IPS-18a (cell line): ENCODE measurements around the gene DUS1L.

Experiments used
- H3K27ac ChIP-seq: one replicate; pipeline ENCODE4 v1.5.1; 2013; ENCODE audit warnings: low read length
- H3K27me3 ChIP-seq: one replicate; pipeline ENCODE4 v1.6.1; 2013; ENCODE audit warnings: mild to moderate bottlenecking, low read length; ENCODE audit not compliant: control insufficient read depth, insufficient read depth
- H3K36me3 ChIP-seq: one replicate; pipeline ENCODE4 v1.6.1; 2013; ENCODE audit warnings: low read depth, low read length; ENCODE audit not compliant: control insufficient read depth
- H3K4me1 ChIP-seq: one replicate; pipeline ENCODE4 v1.6.1; 2013; ENCODE audit warnings: low read depth, low read length; ENCODE audit not compliant: control insufficient read depth
- H3K4me3 ChIP-seq: one replicate; pipeline ENCODE4 v1.5.1; 2013; ENCODE audit warnings: low read length
- H3K9ac ChIP-seq: one replicate; pipeline ENCODE4 v1.6.1; 2013; ENCODE audit warnings: mild to moderate bottlenecking, low read length, moderate library complexity
- H3K9me3 ChIP-seq: one replicate; pipeline ENCODE4 v1.6.1; 2013; ENCODE audit warnings: low read depth, low read length; ENCODE audit not compliant: control insufficient read depth

DUS1L gene

GRCh38 chr17:82021107-82021899, 44.3 kb downstream of the DUS1L start:
- peaks cover 5% of the 10 kb centered on the region for H3K4me1 ChIP-seq
- no peaks in the 10 kb centered on the region for H3K9me3 ChIP-seq
- H3K9ac ChIP-seq, result peak overlapping the region; percentile 84
- no peaks in the 10 kb centered on the region for H3K27me3 ChIP-seq
- peaks cover 6% of the 10 kb centered on the region for H3K36me3 ChIP-seq
- peak overlapping the region; percentile 90 for H3K4me3 ChIP-seq
- H3K27ac ChIP-seq, result no peak overlapping the region

DNA sequence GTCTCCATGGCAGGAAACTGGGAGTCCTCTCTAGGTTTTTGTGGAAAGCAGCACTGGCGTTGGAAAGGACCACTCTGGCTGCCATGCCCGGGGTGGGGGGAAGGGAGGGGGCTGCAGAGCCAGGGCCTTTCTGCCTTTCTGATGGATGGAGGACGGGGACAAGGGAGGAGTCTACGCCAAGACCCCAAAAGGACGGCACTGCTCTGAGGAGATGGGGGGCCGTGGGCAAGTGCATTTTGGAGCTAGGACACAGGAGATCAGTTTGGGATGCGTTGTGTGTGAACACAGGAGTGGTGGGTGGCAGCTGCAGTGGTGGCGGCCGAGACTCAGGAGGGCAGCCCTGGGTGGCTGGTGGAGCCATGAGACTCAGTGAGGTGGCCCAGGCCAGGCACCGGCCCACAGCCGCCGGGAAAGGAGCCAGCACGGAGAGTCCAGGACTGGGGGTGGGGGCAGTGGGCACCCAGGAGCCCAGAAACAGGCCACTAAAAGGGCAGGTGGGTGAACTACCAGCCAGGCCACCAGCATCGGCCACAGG, 45.0 kb downstream of the DUS1L start:
- Histone ChIP-seq H3K4me3 (no peak overlapping the region), H3K27me3 (no peaks in the 10 kb centered on the region), H3K27ac (no peak overlapping the region), H3K36me3 (peaks cover 6% of the 10 kb centered on the region), H3K9ac (no peak overlapping the region), H3K9me3 (no peaks in the 10 kb centered on the region), H3K4me1 (peaks cover 5% of the 10 kb centered on the region)

DNA sequence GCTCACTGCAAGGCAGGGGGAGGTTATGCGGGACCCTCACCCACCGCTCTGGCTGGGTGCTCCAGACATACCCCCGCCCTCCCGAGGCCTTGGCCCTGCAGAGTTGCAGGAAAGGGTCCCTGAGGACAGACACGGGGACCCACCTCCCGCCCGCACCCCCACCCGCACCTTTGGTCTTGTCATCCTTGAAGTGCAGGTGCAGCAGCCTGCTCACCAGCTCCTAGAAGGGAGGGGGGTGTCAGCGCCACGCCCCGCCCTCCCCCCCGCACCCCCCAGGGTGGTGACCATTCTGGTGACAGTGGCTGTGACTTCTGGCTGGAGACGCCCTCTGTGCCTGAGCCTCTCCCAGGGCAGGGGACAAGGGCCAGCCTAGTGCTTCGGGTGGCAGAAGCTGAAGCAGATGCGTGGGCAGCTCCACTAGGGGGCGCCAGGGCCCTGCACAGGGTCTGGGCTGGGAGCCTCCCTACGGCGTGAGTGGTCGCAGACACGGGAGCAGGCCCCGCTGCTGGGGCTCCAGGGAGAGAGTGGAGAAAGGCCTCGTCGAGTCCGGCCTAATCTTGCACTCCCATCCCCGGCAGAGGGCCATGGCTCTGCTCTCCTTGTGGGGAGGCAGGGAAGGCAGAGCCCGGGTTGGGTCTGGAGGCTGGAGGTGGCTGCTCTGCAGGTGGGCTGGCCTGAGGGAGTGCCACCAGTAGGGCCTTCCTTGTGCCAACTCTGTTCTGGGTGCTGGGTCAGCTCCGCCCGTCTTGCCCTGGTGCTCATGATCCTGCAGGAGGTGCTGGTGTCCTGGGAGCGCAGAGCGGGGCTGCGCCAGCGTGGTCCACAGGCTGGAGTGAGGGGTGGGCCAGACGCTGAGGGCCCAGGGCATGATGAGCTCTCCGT, 45.7 kb downstream of the DUS1L start:
- no peaks in the 10 kb centered on the region for H3K9me3 ChIP-seq
- no peaks in the 10 kb centered on the region for H3K27me3 ChIP-seq
- H3K9ac ChIP-seq, result no peak overlapping the region
- peaks cover 6% of the 10 kb centered on the region for H3K36me3 ChIP-seq
- H3K27ac ChIP-seq, result no peak overlapping the region
- peaks cover 5% of the 10 kb centered on the region for H3K4me1 ChIP-seq
- no peak overlapping the region for H3K4me3 ChIP-seq

GRCh38 chr17:82018989-82019689, 46.5 kb downstream of the DUS1L start:
- no peak overlapping the region for H3K9ac ChIP-seq
- H3K4me1 ChIP-seq, result peaks cover 5% of the 10 kb centered on the region
- H3K27ac ChIP-seq, result no peak overlapping the region
- no peak overlapping the region for H3K4me3 ChIP-seq
- H3K27me3 ChIP-seq, result no peaks in the 10 kb centered on the region
- H3K36me3 ChIP-seq, result peaks cover 6% of the 10 kb centered on the region
- no peaks in the 10 kb centered on the region for H3K9me3 ChIP-seq

GRCh38 chr17:82018152-82018988, 47.2 kb downstream of the DUS1L start:
- Histone ChIP-seq H3K27ac (no peak overlapping the region), H3K9ac (no peak overlapping the region), H3K4me1 (peaks cover 5% of the 10 kb centered on the region), H3K27me3 (no peaks in the 10 kb centered on the region), H3K4me3 (no peak overlapping the region), H3K36me3 (peaks cover 6% of the 10 kb centered on the region), H3K9me3 (no peaks in the 10 kb centered on the region)

GRCh38 chr17:82017612-82018151, 47.9 kb downstream of the DUS1L start:
- Histone ChIP-seq H3K27me3 (no peaks in the 10 kb centered on the region), H3K9ac (no peak overlapping the region), H3K9me3 (no peaks in the 10 kb centered on the region), H3K36me3 (peaks cover 6% of the 10 kb centered on the region), H3K27ac (no peak overlapping the region), H3K4me3 (no peak overlapping the region), H3K4me1 (peaks cover 5% of the 10 kb centered on the region)

GRCh38 chr17:82016875-82017459, 48.6 kb downstream of the DUS1L start:
- no peak overlapping the region for H3K27ac ChIP-seq
- peaks cover 5% of the 10 kb centered on the region for H3K4me1 ChIP-seq
- H3K4me3 ChIP-seq, result no peak overlapping the region
- H3K9ac ChIP-seq, result no peak overlapping the region
- H3K9me3 ChIP-seq, result no peaks in the 10 kb centered on the region
- no peaks in the 10 kb centered on the region for H3K27me3 ChIP-seq
- peaks cover 6% of the 10 kb centered on the region for H3K36me3 ChIP-seq

GRCh38 chr17:82016061-82016874, 49.3 kb downstream of the DUS1L start:
- Histone ChIP-seq H3K9me3 (no peaks in the 10 kb centered on the region), H3K36me3 (peaks cover 6% of the 10 kb centered on the region), H3K27ac (no peak overlapping the region), H3K4me1 (no peaks in the 10 kb centered on the region), H3K4me3 (no peak overlapping the region), H3K9ac (no peak overlapping the region), H3K27me3 (no peaks in the 10 kb centered on the region)

- Histone ChIP-seq H3K36me3 (peaks cover 6% of the 10 kb centered on the region), H3K9ac (no peak overlapping the region), H3K4me1 (no peaks in the 10 kb centered on the region), H3K4me3 (no peak overlapping the region), H3K27me3 (no peaks in the 10 kb centered on the region), H3K27ac (no peak overlapping the region), H3K9me3 (no peaks in the 10 kb centered on the region)
Measured at GRCh38 chr17:82015311-82015971, 50.2 kb downstream of the DUS1L start.
